ENCODE data around the gene WFDC1.

DNA sequence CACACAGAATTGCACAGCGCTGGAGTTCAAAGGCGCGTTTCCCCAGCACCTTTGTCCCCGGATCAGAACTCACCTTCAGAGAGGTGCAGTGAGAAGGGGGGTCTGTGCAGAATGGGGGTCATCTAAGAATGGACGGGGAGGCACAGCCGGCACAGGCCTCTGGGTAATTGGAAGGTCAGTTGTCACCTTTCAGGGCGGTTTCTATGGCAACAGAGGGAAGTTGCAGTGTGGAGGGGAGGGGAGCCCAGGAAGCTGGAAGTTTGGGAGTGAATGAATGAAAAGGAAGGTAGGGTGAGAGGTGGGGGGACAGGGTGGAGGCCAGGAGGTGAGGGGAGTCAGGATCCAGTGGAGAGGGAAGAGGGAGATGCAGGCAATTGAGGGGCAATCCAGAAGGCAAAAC is 42.5 kb upstream of the WFDC1 start:
- TF ChIP-seq, protein P1, sequence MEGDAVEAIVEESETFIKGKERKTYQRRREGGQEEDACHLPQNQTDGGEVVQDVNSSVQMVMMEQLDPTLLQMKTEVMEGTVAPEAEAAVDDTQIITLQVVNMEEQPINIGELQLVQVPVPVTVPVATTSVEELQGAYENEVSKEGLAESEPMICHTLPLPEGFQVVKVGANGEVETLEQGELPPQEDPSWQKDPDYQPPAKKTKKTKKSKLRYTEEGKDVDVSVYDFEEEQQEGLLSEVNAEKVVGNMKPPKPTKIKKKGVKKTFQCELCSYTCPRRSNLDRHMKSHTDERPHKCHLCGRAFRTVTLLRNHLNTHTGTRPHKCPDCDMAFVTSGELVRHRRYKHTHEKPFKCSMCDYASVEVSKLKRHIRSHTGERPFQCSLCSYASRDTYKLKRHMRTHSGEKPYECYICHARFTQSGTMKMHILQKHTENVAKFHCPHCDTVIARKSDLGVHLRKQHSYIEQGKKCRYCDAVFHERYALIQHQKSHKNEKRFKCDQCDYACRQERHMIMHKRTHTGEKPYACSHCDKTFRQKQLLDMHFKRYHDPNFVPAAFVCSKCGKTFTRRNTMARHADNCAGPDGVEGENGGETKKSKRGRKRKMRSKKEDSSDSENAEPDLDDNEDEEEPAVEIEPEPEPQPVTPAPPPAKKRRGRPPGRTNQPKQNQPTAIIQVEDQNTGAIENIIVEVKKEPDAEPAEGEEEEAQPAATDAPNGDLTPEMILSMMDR (IDR thresholded peaks at IDR 0.05; ENCODE audit: low read depth, low read length), result no peak
- no peak for TF ChIP-seq EZH2phosphoT487 (IDR thresholded peaks at IDR 0.05; ENCODE audit: low read depth)

Measured in OCI-LY3 (cell line).